CD1c-positive myeloid dendritic cell (primary cell): Measurements from ENCODE around the gene PLXNA4.

Experiments
- DNase-seq: peaks from one replicate; pipeline ENCODE4 v3.0.0-alpha.2; 2016; ENCODE audit errors: extremely low spot score

PLXNA4 gene

DNA sequence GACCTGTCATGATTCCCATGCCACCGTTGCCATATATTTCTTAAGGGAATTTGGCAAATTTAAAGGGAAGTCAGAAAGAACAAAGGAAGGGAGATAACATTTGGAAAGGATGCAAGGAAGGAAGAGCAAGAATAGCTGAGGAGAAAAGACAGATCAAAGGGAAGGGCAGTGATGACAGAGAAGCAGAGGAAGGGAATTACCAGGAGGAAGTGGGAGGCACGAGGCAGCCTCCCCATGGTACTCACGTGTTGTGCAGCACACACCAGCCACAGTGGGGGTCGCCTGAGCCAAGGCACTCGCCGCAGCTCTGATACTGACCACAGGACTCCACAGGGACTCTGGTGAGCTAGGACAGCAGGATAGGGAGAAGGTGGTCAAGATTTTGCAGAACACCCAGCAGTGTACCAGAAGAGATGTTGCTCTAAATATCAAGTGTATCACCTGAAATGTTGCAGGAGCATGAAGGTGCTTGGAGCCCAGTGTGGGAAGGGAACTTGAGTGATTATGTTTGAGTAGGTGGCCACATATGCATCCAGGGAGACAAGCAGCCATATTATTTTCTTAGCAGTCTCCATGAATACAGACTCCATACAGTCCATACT is 335.3 kb downstream of the PLXNA4 start:
- no peak for DNase-seq

DNA sequence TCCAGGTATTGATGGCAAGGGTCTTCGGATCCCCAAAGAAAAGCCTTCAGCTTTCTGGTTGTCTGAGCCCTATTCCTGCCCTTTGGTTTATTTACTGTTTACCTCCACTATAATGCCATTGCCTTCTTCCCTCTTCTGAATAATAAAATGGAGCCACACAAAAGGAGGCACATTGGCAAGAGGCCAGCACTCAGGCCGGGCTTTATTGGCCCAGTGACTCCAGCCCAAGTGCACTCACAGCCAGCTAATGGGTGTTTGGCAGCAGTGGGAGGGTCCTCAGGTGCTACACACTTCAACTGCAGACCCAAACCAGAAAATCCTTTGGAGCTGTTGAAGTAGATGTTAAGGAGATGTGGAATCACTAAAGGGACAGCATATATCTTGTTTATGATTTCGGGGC is 336.0 kb downstream of the PLXNA4 start:
- DNase-seq: no peak

DNA sequence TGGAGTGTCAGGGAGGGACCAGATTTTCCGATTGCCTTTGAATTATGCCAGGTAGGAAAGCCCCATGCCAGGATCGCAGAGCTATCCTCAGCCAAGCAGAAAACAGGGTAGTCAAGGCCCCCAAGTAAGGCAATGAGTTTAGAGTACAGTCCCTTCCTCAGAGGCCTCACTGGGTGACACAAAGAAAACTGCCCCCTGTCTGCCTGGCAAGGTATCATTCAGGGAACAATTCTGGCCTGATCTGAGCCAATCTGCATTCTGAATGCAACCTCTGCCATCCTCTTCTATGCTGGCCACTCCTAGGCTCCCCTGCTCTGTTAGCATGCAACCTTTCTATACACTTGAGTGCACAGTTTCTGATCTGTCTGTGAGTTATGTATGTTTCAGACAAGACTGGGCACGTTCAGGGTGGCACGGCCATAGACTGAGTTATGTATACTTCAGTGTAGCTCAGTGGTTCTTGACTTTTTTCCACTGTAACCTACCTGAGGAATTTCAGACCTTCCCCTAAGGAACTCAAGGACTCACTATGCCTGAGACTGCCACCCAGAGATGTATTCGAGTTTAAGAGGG is 336.8 kb downstream of the PLXNA4 start:
- DNase-seq: no peak

DNA sequence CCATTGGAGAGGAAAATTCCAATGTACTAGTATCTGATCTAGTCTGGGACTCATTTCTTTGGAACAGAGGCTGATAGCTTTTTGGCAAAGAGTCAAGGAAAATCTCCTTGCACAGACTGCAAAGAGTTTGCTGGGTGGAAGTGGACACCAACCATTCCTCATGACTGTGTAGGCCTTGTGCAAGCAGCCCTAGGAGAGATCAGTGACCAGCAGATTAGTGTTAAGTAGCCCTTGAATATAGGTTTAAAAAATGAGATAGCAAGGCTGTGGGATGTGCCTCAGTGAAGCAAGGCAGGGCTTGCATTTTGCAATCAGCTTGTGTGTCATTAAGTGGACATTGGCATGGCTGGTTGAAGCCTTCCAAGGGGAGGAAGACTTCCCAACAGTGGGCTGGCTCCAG is 341.6 kb downstream of the PLXNA4 start:
- DNase-seq: no peak

DNA sequence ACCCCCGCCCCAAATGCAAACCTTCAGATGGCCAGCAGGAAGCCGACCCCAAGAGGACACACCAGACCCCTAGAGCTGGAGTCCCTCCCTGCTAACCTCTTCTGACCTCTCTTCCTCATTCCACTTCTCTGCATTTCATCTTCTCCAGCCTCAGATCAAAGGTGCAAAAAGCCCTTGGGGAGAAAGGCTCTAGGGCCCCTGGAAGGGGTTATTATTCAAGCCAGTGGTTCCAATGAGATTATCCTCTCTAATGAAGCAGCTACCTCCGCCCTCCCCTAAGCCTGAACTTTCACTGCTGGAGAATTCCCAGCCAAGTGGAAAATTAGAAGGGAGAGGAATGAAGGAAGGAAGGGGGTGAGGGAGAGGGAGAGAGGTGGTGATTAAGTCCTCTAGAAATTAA is 343.9 kb downstream of the PLXNA4 start:
- no peak for DNase-seq

DNA sequence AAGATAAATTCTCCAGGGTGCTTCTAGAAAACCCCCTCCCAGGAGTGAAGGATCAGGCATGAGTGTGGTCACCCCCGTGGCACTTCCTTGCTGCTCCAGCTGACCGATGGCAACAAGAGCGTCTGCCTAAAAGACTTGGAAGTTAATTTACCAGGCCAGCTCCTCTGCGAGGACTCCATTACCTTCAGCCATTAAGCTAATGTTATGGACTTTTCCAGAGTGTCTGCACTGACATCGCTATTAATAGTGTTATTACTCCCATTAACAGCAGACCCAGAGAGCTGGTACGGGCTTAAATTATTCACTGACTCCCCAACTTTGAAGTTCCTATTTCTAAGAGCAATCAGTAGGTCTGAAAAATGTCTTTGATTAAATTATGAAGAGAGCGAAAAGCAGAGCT is 345.8 kb downstream of the PLXNA4 start:
- DNase-seq: no peak

DNA sequence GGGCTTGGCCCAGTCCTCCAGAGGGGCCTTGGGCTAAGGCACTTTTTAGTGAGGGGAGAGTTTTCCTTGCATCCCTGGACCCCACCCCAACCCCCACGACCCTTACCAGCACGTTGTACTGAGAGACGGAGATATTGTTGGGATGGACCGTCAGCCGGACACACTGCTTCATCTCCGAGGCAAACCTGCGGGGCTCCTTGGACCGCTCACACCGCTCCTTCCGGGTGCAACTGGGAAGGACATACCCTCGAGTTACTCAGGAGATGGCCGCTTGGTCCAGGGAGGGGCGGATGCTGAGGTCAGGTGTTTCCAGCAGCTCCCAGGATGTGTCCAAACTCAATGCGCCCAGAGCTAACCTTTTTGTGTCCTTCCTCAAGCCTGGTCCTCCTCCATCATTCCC is 348.0 kb downstream of the PLXNA4 start:
- no peak for DNase-seq

DNA sequence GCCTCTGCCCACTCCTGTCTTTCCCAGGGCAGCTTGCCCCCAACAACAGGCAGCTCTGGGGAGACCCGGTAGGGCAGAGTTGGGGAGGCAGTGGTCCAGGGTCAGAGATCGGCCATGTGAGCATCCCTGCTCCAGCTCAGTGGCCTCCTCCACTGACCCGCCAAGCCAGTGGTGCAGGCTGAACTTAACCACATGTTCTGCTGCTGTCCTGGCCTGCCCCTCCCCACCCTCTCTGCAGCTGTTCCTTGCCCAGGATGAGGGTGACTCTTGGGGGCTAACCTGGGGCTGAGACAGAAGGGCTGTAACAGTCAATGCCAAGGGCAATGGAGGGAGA is 349.3 kb downstream of the PLXNA4 start:
- DNase-seq: no peak

DNA sequence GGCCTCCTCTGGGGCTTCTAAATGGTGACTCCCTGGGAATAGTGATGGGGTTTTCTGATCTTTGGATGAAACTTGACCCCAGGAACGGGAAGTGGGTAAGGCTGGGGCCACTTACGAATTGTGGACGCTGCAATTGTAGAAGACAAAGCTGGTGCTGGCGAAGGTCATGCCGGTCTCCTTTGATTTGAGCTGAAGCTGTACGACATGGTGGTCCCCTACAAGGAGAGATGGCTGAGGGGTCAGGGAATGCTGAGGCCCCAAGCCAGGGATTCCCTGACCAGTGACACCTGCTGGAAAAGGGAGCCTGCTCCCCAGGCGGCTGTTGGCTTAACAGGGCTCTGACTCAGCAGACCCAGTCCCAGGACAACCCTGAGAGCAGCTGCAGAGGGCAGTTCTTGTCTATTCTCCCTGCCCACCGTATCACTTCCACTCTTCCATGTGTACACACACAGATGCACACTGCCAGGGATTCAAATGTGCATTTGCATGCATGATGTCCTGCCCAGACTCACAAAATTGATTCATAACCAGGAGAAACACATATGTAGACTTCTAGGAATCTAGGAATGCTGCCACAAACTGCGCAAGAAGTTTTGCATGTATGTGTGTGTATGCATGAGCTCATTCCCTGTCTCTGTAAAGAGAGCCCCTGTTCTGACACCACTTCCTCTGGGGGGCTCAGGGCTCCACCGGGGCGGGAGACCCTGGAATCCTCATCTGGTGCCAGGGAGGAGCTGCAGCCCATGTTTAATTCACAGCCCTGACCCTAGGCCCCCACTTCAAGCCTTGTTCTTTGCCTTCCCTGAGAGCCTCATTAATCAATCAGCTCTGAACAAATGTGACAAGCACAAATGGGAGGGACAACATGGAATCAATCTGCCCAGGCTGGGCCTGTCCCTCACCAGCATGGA is 350.0 kb downstream of the PLXNA4 start:
- DNase-seq: no peak

DNA sequence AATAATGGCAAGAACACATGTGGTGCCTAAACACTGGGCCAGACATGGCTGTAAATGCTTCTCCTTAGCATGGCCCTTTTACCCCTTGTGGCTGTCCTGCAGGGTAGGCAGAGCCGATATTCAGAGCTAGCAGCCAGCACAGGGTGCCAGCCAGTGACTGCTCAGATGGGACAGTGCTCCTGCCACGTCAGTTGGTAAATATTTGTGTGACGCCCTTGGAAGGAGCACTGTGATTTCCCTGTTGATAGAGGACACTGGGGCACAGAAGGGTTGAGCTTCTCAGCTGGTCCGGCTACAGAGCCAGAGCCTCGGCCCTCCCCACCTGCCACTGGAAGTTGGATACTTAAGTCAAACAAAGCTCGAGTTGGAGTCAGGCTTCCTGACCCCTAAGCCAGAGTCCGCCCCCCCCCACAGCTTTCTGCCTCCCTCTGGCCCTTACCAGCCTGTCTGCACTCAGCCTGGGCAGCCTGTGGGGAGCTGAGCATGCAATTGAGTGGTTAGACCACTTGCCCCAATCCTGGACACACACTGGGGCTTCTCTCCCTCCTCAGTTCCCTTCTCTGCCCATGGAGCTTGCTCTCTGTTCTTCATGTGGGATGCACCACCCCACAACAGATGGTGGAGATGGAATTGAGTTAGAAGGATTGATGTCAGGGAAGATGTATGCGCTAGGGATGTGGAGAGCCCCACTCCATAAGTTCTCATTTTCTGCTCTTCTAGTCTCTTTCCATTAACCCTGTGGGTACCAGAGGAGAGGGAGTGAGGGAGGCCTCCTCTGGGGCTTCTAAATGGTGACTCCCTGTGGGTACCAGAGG is 350.8 kb downstream of the PLXNA4 start:
- DNase-seq: no peak

DNA sequence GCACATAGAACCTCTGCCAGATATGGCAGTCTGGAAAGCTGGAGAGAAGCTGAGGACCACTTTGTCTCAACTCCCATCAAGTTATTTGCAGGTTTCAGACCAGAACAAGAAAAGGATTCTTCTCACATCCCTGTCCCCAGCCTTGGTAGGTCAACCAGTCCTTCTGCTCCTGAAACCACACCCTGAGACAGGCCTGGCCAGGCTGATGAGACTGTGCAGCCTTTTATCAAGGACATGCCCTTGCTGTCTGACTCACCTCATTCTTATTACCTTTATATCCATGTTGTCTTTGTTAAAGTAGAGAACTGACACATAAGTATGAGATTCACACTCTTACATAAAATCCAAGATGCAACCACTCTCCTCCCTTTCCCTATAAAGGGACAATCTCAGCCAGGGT is 354.9 kb downstream of the PLXNA4 start:
- no peak for DNase-seq

DNA sequence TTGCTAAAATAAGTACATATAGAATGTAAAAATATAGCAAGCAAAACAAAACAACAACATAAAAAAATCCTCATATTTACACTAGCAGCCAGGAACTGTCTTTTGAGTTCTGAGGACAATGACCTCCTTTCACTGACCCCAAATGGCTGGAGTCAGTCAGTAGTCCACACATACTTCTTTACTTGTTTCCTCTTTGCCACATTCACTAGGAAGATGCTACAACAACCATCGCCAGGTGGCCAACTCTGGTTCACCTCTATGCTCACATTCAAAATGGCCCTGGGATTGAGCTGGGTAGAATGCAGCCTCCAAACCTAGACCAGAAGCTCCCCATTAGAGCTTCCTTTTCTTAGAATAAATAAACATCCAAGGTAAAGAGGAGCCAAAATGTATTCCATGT is 356.2 kb downstream of the PLXNA4 start:
- DNase-seq: no peak

DNA sequence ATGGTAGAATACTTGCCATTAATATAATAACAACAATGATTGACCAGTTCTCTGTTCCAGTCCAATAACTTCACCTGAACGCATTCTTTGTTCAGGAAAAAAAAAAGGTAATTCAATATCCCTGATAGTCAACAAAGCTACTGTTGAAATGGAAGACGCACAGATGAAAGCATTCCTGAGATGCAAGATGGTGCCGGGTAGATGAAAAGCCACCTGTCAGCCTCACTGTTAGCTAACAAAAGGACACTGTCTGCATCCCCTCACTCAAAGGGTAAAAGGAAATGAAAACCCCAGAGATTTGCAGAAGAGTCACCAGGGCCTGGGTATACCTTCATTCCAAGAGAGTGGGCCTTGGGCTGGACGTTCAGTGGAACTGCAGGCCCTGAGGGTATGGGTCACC is 357.4 kb downstream of the PLXNA4 start:
- no peak for DNase-seq

DNA sequence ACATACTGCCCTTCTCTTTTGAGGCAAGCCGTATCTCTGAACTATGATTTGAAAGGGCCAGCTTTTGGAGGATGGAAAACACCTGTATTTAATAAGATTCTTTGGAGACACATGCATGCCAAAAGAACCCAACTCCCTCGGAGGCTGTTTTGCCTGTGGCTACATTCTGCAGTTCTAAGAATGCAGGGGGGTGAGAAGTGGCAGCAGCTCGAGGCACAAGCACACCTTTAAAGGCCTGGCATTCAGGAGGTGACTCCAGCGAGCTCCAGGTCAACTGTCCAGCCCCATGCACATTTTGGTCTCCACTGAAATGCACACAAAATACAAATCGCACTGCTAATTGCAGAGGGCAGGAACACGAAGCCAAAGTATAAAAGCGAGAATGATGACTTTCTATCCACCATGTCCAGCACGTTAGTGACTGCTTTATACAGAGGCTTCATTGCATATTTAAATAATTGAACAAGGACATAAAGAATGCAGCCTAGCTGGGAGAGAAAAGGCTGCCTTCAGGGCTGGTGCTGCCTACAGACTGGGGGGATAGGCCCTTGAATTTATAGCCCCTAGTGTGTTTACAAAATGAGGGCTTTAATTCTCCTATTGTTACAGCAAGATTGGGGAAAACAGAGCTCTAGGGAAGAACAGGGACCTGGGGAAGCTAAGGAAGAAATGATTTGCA is 359.3 kb downstream of the PLXNA4 start:
- no peak for DNase-seq

DNA sequence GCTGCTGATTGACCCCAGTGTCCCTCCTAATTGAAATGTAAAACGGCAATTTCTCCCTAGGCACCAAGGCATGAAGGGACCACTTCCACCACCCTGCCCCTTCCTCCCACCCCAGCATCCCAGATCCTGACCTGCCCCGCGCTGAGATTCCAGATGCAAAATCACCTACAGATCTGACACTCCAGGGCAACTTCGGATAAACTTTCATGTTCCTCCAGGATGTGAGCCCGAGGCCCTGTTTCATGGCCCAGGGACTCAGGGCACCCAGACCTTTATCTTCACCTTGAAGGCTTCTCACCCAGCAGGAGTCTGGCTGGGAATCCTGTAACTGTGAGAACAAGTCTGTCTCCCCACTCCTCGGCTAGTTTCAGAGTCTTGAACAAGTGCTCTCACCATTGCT is 361.8 kb downstream of the PLXNA4 start:
- no peak for DNase-seq

DNA sequence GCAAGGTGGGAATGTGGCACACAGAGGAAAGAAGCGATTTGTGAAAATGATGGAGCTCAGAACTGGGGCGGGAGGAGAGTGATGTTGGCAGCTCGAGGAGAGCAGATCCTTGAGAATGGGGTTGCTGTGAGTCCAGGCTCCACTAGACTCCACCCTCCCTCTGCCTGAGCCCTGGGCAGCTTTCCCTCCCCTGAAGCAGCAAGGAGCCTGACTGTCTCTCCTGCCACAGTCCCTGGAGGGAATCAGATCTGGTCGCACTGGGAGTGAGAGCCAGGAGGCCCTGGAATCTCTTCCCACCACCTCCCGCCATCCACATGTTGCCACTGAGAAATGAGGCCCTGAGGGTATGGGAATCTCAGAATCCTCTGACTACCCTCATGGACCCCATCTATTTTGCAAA is 362.7 kb downstream of the PLXNA4 start:
- DNase-seq: no peak

DNA sequence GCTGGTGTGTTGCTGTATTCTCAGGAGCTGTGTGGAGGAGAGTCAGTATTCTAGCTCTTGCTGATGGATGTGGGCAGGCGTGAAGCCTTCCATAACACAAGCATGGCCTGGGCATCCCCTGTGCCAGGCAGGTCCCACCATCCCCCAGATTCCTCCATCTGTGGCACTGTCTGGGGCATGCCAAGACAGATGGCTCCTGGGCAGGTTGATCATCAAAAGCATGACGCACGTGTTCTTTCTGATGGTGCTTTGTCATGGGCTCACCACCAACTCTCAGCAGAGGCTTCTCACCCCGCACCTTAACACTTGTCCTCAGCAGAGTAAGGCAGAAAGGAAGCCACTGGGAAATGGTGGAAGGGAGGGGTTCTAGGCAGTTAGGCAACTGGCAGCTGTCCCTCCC is 364.3 kb downstream of the PLXNA4 start:
- no peak for DNase-seq

DNA sequence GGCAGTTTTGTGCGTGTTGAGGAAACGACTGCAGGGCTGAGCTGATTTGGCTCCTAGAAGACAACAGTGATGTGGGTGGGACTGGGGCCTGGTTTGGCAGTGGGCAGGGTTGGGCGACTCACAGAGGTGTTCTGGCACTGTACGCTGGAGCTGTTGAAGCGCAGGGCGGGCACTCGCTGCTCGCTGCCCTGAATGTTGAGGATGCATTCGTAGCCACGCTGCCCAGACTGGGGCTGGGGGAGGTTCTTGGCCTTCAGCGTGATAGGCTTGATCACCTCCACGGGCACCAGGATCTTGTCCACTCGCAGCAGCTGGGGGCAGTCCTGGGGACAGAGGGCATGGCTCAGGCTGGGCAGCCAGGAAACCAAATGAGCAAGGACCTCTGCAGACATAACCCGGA is 365.4 kb downstream of the PLXNA4 start:
- no peak for DNase-seq

DNA sequence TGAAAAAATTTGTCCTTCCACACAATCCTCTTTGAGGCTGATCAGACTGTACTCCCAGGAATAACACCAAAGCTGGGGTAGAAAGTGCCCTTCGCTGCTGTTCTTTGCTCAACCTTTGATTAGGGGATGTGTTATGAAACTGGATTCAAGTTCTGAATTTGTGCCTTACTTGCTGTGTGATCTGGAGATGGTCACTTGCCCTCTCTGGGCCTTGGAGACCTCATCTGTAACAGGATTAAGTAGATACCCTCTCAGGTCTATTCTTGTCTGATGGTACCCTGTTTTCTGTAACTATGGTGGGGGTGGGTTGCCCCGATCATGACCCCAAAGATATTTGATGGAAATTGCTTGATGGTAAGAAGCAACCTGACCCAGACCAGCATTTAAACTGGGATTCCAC is 368.5 kb downstream of the PLXNA4 start:
- DNase-seq: no peak

DNA sequence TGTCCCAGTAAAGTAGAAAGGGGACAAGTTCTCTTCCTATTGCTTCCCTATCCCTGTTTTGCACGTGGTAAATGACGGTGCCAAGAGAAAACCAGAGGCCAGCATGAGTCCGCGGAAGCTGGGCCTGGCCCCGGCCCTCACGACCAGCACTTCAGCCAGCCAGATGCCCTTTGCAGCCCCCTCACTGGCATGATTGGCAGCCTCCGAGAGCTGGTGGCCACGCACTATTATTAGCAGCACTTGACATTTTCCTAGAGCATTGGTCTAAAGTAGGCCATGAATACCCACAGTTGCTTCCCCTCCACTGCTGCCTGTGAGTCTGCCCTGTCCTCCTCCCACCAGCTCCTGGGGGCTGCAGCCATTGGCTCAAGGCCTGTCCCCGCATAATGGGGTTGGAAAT is 369.1 kb downstream of the PLXNA4 start:
- no peak for DNase-seq

DNA sequence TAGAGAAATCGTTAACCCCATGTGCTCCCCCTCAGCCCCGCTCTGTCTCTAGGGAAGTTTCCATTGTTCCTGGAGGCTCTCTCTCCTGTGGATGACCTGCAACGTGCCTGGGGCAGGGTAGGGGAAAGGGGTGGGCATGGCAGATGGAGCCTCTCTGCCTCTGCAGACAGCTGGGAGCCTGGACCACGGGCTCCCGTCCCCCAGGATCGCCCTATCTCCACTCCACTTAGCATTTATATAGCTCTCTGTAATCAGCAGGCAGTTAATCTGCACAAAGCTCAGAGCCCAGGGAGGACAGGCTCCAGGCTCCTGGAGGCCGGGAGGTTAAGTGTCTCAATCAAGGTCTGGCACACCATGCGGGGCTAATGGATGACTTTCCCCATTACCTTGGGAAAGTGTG is 369.7 kb downstream of the PLXNA4 start:
- no peak for DNase-seq

DNA sequence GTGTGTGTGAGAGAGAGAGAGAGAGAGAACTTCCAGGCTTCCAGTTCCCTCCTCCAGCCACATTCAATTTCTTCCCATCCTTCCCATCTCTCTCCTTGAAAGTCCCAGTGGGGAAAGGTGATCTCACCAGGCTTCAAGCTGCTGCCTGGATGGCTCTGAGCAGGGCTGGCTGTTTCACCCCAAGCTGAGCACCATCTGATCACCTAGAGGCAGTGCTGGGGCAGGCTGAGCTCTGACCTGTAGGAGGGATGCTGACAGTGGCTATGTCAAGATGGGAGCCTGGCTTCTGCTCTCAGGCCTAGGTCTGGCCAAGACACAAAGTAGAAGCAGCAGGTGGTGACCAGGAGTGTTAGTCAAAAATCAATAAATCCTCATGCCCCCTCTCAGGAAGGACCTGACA is 370.8 kb downstream of the PLXNA4 start:
- DNase-seq: no peak
